MCF 10A (cell line): ENCODE measurements around the gene PATJ. TPM values are rescaled to one million over a fixed set of nuclear protein-coding genes. Genes with fewer than 3 reads are reported as not detected.
A peak's percentile ranks its signal among the peaks of the same experiment; 100 is the strongest.
"Not testable (repeated sequence)": the region's sequence is repeated elsewhere in the genome, so short reads cannot be mapped to it uniquely, and the experiment has no call there.

ENCODE experiments used
- BruUV-seq: library from RNA; stranded (reverse); fragments of 400-500 nt; replicated peaks from 2 replicates; lab custom pipeline; 2021; lab: Mats Ljungman, UMichigan
- CTCF ChIA-PET: fragments of 300-600 bp; sonication (Branson Sonifier 250); formaldehyde crosslinking; extraction: SDS; loops from one replicate; lab custom pipeline; 2021; ENCODE audit warnings: antibody characterized with exemption, inconsistent platforms; lab: Yijun Ruan, JAX
- POLR2A ChIA-PET: fragments of 300-600, 350-650 bp; sonication (Branson Sonifier 250); formaldehyde crosslinking; extraction: SDS; loops from one replicate; lab custom pipeline; 2020; ENCODE audit warnings: antibody characterized with exemption, inconsistent platforms; lab: Yijun Ruan, JAX
- DNase-seq: peaks from one replicate; pipeline ENCODE4 v3.0.0-alpha.2; 2018; ENCODE audit not compliant: unreplicated experiment
- H3K27ac Mint-ChIP-seq: one replicate; pipeline ENCODE4 v1.8.0; 2022; ENCODE audit warnings: mild to moderate bottlenecking, low read depth, mixed read lengths; ENCODE audit not compliant: unreplicated experiment
- H3K27me3 Mint-ChIP-seq: one replicate; pipeline ENCODE4 v1.8.0; 2022; ENCODE audit warnings: mixed read lengths; ENCODE audit not compliant: insufficient read depth, unreplicated experiment
- H3K36me3 Mint-ChIP-seq: one replicate; pipeline ENCODE4 v1.8.0; 2022; ENCODE audit warnings: mild to moderate bottlenecking, moderate library complexity, mixed read lengths; ENCODE audit not compliant: insufficient read depth, unreplicated experiment
- H3K4me1 Mint-ChIP-seq: one replicate; pipeline ENCODE4 v1.8.0; 2022; ENCODE audit warnings: mixed read lengths; ENCODE audit not compliant: insufficient read depth, unreplicated experiment
- H3K4me3 Mint-ChIP-seq: one replicate; pipeline ENCODE4 v1.8.0; 2022; ENCODE audit warnings: mild to moderate bottlenecking, moderate library complexity, mixed read lengths; ENCODE audit not compliant: unreplicated experiment
- H3K9me3 Mint-ChIP-seq: one replicate; pipeline ENCODE4 v1.8.0; 2022; ENCODE audit warnings: mixed read lengths; ENCODE audit not compliant: unreplicated experiment
- CTCF ChIP-seq: fragments of 200-600 bp; IDR thresholded peaks from one replicate; pipeline ENCODE4 v1.8.0; 2022; ENCODE audit warnings: antibody characterized with exemption, mild to moderate bottlenecking; ENCODE audit not compliant: unreplicated experiment
- intact Hi-C: fragments of 100-400 bp; cut with micrococcal nuclease; formaldehyde crosslinking; loops from 2 replicates; pipeline ENCODE4 v1.14.1; 2022
- total RNA-seq: library from RNA; stranded (reverse); gene quantifications from 2 replicates; pipeline ENCODE4 v1.2.3, GENCODE V29; 2022

Gene PATJ
- total RNA-seq, 1 experiment from 2014 or later, result 28.7 TPM

GRCh38 chr1:61709908-61710289 is 32.4 kb upstream of the PATJ start:
- TF ChIP-seq CTCF, result no peak
- no peak for DNase-seq
- no TSS peak for BruUV-seq
- Mint-ChIP-seq H3K9me3 (no peaks in the 10 kb centered on the region), H3K36me3 (peaks cover 51% of the 10 kb centered on the region), H3K27me3 (no peaks in the 10 kb centered on the region), H3K4me3 (no peak overlapping the region), H3K27ac (no peak overlapping the region), H3K4me1 (peaks cover 9% of the 10 kb centered on the region)
- intact Hi-C loops, result no loop called here
- ChIA-PET POLR2A (no interaction called here), CTCF (no interaction called here)

DNA sequence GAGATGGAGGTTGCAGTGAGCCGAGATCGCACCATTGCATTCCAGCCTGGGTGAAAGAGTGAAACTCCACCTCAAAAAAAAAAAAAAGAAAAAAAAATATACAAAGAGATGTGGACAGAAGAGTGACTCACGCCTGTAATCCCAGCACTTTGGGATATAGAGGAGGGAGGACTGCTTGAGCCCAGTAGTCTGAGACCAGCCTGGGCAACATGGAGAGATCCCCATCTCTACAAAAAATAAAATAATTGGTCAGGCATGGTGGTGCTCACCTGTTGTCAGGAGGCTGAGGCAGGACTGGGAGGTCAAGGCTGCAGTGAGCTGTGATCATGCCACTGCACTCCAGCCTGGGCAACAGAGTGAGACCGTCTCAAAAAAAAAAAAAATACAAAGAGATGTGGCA is 31.0 kb upstream of the PATJ start:
- H3K4me3 Mint-ChIP-seq, BruUV-seq, H3K27me3 Mint-ChIP-seq, H3K9me3 Mint-ChIP-seq, POLR2A ChIA-PET, H3K4me1 Mint-ChIP-seq, intact Hi-C loops: not testable (repeated sequence)
- Mint-ChIP-seq H3K36me3 (peaks cover 44% of the 10 kb centered on the region), H3K27ac (peak overlapping the region; percentile 46)
- CTCF ChIA-PET, result interaction anchor here (0.6 to 0.7 kb wide), 2 partner anchors 43 to 51 kb away, joined by 3 to 4 read pairs; no protein-coding TSS in a partner anchor
- peak; percentile 67 for DNase-seq

GRCh38 chr1:61711969-61712368 is 30.3 kb upstream of the PATJ start:
- H3K27ac Mint-ChIP-seq, result peak overlapping the region; percentile 46
- no TSS peak for BruUV-seq
- H3K4me1 Mint-ChIP-seq, result peaks cover 9% of the 10 kb centered on the region
- ChIA-PET CTCF (interaction anchor here (0.6 to 0.7 kb wide), 2 partner anchors 43 to 52 kb away, joined by 3 to 4 read pairs; no protein-coding TSS in a partner anchor), POLR2A (interaction anchor here (0.7 kb wide), 1 partner anchor 728 kb away, joined by 3 read pairs; no protein-coding TSS in a partner anchor)
- H3K4me3 Mint-ChIP-seq, result no peak overlapping the region
- no peaks in the 10 kb centered on the region for H3K9me3 Mint-ChIP-seq
- no peak for TF ChIP-seq CTCF
- DNase-seq, result no peak
- H3K27me3 Mint-ChIP-seq, result no peaks in the 10 kb centered on the region
- peaks cover 41% of the 10 kb centered on the region for H3K36me3 Mint-ChIP-seq
- intact Hi-C loops, result no loop called here

DNA sequence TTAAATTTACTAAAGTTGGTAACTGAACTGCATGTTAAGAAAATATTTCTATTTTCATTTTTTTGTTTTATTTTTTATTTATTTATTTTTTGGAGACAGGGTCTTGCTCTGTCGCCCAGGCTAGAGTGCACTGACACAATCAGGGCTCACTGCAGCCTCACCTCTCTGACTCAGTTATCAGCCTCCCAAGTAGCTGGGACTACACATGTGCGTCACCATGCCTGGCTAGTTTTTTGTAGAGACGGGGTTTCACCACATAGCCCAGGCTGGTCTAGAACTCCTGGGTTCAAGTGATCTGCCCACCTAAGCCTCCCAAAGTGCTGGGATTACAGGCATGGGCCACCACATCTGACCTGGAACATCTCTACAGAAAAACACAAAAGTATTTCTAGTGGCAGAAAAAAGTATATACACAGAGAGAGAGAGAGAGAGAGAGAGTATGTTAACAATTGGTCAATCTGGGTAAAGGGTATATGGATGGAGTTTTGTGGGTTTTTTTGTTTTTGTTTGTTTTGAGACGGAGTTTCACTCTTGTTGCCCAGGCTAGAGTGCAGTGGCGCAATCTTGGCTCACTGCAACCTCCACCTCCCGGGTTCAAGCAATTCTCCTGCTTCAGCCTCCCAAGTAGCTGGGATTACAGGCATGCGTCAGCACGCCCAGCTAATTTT is 23.1 kb upstream of the PATJ start:
- CTCF ChIA-PET, result interaction anchor here (0.6 kb wide), 1 partner anchor 108 kb away, joined by 4 read pairs; no protein-coding TSS in a partner anchor
- BruUV-seq, H3K27me3 Mint-ChIP-seq, H3K4me3 Mint-ChIP-seq, H3K9me3 Mint-ChIP-seq, intact Hi-C loops, POLR2A ChIA-PET: not testable (repeated sequence)
- Mint-ChIP-seq H3K36me3 (peaks cover 54% of the 10 kb centered on the region), H3K27ac (peak overlapping the region; percentile 29), H3K4me1 (peaks cover 11% of the 10 kb centered on the region)
- DNase-seq, result peak; percentile 11

- intact Hi-C loops, result no loop called here
- TF ChIP-seq CTCF, result no peak
- Mint-ChIP-seq H3K4me1 (peaks cover 12% of the 10 kb centered on the region), H3K36me3 (peaks cover 25% of the 10 kb centered on the region), H3K27ac (peak overlapping the region; percentile 100), H3K9me3 (no peaks in the 10 kb centered on the region), H3K27me3 (no peaks in the 10 kb centered on the region), H3K4me3 (peak overlapping the region; percentile 100)
- CTCF ChIA-PET, result no interaction called here
- POLR2A ChIA-PET, result interaction anchor here (0.6 to 2.6 kb wide), 2 partner anchors 19 to 340 kb away, joined by 3 to 19 read pairs; no protein-coding TSS in a partner anchor
- TSS peak; percentile 41 for BruUV-seq
- no peak for DNase-seq
These were observed 17.8 kb upstream of the PATJ start for GRCh38 chr1:61724506-61724812.
